HG02571 (cell line): ENCODE data around the gene OR1F1.

Experiments
- ATAC-seq: cut with Tn5 transposase; IDR thresholded peaks from one replicate; pipeline ENCODE4 v1.9.1; 2021; ENCODE audit warnings: mild to moderate bottlenecking, moderate library complexity; ENCODE audit not compliant: unreplicated experiment

The OR1F1 gene

GRCh38 chr16:3243882-3244281 is 55.9 kb downstream of the OR1F1 start:
- no peak for ATAC-seq

DNA sequence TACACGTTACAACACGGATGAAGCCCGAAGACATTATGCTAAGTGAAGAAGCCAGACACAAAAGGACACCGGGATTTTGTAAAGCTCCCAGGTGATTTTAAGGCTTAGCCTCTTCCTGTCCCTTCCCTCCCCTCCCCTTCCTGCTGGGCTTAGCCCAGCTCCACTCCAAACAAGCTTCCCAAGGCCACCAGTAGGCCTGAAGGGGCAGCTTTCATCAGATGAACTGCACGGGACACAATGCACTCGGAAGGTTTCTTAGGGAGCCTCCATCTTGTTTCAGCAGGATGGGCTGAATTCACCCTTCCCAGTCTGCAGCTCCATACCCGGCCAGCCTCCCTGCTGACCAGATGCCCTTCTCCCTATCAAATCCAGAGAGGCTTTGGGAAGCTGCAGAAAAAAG is 58.0 kb downstream of the OR1F1 start:
- ATAC-seq: no peak

DNA sequence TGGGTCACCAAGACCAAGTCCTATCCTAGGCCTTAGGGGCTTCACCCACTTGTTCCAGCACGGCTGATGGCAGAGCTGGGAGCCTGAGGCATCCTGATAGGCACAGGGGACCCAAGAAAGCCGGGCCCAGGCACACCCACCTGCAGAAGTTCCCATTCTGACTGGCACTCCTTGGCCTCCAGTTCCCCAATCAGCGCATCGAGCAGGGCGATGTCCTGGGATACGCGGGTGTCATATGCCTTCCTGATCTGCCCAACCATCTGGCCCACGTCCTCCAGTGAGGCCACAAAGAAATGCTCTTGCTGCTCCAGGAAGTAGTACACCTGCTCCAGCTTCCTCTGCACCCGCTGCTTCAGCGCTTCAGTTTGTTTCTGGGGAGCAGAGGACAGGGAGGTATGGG is 58.9 kb downstream of the OR1F1 start:
- ATAC-seq: no peak

DNA sequence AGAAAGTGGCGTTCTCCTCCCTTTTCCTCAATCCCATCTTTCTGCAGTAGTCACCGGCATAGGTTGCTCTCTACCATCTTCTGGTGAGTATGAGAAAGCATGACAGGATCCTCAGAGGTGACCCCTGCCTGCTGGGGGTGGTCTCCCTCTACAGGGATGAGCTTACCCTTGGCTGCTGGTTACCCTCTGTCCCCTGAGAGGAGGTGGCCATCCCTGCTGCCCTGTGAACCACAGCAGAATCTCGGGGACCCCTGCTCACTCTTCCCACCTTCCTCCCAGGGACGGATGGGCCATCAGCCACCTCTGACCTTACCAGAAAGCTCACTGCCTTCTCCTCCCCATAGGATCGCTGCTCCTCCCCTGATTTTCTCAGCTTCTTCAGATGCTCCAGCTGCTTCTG is 60.6 kb downstream of the OR1F1 start:
- ATAC-seq: no peak

GRCh38 chr16:3249020-3249419 is 61.0 kb downstream of the OR1F1 start:
- ATAC-seq: no peak

DNA sequence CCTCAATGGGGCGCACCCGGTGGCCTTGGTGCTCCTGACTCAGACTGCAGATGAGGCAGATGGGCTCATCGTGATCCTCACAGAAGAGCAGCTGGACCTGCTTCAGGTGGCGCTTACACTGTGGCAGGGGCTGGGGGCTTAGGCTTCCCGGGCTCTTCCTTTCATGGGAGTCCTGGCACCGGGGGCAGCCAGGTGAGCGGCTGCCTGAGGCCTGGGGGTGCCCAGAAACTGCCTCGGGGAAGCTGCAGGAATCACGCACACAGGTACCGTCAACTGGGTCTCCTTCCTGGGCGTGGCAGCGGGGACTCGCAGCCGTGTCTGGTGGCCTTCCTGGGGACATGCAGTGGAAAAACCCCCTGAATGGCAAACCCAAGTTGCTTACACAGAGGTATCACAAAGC is 61.4 kb downstream of the OR1F1 start:
- ATAC-seq: no peak

DNA sequence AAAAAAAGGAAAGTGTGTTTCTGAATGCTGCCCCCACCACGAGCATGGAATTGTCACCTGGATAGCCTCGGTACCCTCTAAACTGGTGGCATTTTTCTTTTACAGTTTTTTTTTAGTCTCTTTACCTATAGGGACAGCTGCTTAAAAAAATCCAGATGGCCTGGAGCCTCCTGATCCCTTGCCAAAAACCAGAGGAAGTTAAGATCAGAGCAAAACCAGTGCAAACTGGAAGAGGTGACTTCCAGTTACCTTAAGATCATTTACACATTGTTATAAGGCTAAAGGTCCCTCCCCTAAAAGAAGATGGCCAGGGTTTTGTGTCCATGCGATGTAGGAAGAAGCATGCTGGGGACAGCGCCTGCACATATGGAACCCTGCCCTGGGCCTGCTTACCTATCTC is 65.0 kb downstream of the OR1F1 start:
- no peak for ATAC-seq

DNA sequence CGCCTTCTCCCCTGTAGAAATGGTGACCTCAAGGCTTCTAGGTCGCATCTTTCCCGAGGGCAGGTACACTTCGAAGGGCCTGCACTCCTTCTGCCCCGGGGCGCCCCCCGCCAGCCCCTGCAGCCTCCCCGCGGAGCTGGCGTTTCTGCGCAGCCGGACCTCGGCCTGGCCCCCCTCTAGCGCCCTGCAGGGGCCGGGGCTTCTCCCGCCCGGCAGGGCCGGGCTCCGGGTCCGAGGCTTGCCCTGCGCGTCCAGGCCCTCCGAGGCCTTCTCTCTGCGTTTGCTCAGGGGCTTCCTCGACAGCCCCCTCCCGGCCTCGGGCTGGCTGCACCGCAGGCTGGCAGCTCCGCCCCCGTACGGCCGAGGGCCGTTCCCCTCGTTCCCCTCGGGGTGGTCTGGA is 66.3 kb downstream of the OR1F1 start:
- ATAC-seq: no peak
